ENCODE data around the gene GIMAP2.

GRCh38 chr7:150649080-150649385 is 36.5 kb upstream of the GIMAP2 start:
- no peak for TF ChIP-seq CTCF (IDR thresholded peaks at IDR 0.05)
- TF ChIP-seq POLR2A (IDR thresholded peaks at IDR 0.05): no peak
- no peak for TF ChIP-seq POLR2AphosphoS5 (IDR thresholded peaks at IDR 0.05)
